Adipocyte (in vitro differentiated cells): Measurements from ENCODE around the gene GIPC1.
A peak's percentile ranks its signal among the peaks of the same experiment; 100 is the strongest.
"Not testable (repeated sequence)": the region's sequence is repeated elsewhere in the genome, so short reads cannot be mapped to it uniquely, and the experiment has no call there.

Experiments
- DNase-seq: peaks from one replicate; pipeline ENCODE4 v3.0.0-alpha.2; 2015; ENCODE audit warnings: low read depth
- H3K27me3 ChIP-seq: replicated peaks from 2 replicates; pipeline ENCODE4 v1.7.0; 2013; ENCODE audit warnings: mild to moderate bottlenecking, low read length, moderate library complexity; ENCODE audit not compliant: control insufficient read depth, insufficient read depth
- H3K36me3 ChIP-seq: 2 replicates; pipeline ENCODE4 v1.7.0; 2013; ENCODE audit warnings: low read length, mild to moderate bottlenecking, moderate library complexity; ENCODE audit not compliant: control insufficient read depth, insufficient read depth, severe bottlenecking
- H3K4me1 ChIP-seq: 2 replicates; pipeline ENCODE4 v1.7.0; 2013; ENCODE audit warnings: mild to moderate bottlenecking, low read length, moderate library complexity; ENCODE audit not compliant: control insufficient read depth, insufficient read depth
- H3K4me3 ChIP-seq: 2 replicates; pipeline ENCODE4 v1.7.0; 2013; ENCODE audit warnings: mild to moderate bottlenecking, low read length, moderate library complexity
- H3K9ac ChIP-seq: 2 replicates; pipeline ENCODE4 v1.7.0; 2013; ENCODE audit warnings: mild to moderate bottlenecking, low read length, moderate library complexity
- H3K9me3 ChIP-seq: 2 replicates; pipeline ENCODE4 v1.7.0; 2013; ENCODE audit warnings: mild to moderate bottlenecking, low read length, moderate library complexity; ENCODE audit not compliant: control insufficient read depth

GIPC1 gene

DNA sequence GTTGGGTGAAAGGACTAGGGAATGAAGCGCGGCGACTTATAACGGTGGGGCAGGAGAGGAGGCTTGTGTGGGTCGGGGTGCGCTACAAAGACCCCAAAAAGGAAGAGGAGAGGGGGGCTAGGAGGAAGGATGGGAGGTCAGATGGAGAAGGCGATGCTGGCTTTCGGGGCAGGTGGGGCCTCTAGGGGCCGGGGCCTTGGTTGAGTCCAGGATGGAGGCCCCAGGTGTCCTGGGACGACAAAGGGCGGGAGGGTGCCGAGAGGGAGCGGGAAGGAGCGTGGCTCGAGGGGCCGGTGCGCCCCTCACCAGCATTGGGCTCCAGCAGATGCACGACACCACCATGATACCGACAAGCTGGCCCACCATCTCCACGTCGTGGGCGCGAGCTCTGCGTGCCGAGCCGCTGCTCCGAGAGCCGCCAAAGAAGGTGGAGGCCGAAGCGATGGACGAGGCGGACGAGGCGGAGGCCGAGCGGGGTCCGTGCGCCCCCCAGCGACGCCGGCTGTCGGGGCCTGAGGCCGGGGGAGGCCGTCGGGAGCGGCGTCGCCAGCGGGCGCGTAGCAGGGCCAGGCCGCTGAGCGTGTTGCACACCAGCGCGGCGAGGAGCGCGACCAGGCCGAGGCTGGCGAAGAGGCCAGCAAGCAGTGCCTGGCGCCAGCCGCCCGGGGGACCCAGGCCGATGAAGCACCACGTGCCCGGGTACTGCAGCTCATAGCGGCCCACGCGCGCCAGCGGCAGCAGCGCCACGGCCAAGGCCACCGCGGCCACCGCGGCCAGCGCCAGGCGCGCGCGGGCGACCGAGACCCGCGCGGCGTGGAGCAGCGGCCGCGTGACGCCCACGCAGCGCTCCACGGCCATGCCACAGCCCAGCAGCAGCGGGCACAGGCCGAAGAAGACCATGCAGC, 22.6 kb downstream of the GIPC1 start:
- H3K4me1 ChIP-seq: peaks cover 13% of the 10 kb centered on the region
- no peaks in the 10 kb centered on the region for H3K27me3 ChIP-seq
- peaks cover 17% of the 10 kb centered on the region for H3K36me3 ChIP-seq
- no peak overlapping the region for H3K4me3 ChIP-seq
- no peaks in the 10 kb centered on the region for H3K9me3 ChIP-seq
- no peak for DNase-seq
- no peak overlapping the region for H3K9ac ChIP-seq

DNA sequence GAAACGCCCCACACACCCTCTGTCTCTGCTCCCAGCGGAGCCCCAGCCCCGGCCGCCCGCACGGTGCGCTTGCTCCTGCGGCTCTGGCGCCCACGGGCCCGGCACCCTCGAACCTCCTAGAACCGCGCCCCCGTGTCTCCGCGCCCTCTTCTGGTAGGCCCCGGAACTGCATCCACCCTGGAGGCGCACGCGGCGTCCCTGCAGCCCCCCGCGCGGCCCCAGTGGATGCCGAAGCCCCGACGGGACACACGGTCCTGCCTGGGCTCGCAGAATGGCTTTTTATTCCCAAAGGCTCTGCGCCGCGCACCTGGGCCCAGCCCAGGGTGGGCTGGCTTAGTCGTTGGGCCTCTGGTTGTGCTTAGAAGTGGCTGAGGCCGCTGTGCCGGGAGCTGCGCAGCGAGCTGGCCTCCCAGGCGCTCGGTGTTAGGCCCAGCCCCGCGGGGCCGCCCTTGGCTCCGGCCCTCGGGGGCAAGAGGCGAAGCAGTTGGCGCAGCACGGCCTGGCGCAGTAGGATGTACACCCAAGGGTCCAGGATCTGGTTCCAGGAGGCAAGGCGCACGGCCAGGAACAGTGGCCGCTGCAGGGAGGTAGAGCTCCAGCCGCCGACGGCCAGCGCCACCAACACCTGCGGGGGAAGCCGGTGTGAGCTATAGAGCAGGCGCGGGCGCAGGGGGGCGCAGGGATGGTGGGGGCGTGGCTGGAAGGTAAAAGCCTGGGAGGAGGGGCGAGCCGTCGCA, 23.6 kb downstream of the GIPC1 start:
- Histone ChIP-seq H3K4me3 (no peak overlapping the region), H3K9me3 (no peaks in the 10 kb centered on the region), H3K9ac (no peak overlapping the region), H3K27me3 (no peaks in the 10 kb centered on the region), H3K4me1 (peaks cover 12% of the 10 kb centered on the region), H3K36me3 (peaks cover 18% of the 10 kb centered on the region)
- DNase-seq: peak; percentile 84

DNA sequence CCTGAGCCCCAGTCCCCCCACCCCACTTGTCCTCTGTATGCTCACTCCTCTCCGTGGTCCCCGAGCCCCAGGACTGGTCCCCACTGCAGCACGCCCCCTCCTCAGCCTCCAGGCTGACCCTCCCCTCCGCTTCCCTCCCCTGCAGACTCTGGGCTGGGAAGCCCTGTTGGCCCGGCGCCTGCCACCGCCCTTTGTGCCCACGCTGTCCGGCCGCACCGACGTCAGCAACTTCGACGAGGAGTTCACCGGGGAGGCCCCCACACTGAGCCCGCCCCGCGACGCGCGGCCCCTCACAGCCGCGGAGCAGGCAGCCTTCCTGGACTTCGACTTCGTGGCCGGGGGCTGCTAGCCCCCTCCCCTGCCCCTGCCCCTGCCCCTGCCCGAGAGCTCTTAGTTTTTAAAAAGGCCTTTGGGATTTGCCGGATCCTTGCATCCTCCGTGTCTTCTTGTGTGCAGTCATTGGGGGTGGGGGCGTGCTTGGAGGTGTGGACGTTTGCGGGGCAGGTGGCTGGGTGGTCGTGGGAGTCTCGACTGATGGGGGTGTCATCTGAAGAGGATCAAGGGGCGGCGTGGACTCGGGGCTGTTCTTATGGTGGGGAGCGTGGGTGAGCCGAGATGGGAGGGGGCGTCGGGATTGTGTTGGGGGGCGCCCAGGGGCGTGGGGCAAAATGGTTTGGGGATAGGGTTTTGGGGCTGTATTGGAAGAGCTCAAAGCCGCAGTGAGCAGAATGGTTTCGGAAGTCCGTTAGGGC, 24.3 kb downstream of the GIPC1 start:
- Histone ChIP-seq H3K9ac (no peak overlapping the region), H3K27me3 (no peaks in the 10 kb centered on the region), H3K4me3 (no peak overlapping the region), H3K36me3 (peaks cover 18% of the 10 kb centered on the region), H3K9me3 (no peaks in the 10 kb centered on the region), H3K4me1 (peaks cover 5% of the 10 kb centered on the region)
- DNase-seq: no peak

DNA sequence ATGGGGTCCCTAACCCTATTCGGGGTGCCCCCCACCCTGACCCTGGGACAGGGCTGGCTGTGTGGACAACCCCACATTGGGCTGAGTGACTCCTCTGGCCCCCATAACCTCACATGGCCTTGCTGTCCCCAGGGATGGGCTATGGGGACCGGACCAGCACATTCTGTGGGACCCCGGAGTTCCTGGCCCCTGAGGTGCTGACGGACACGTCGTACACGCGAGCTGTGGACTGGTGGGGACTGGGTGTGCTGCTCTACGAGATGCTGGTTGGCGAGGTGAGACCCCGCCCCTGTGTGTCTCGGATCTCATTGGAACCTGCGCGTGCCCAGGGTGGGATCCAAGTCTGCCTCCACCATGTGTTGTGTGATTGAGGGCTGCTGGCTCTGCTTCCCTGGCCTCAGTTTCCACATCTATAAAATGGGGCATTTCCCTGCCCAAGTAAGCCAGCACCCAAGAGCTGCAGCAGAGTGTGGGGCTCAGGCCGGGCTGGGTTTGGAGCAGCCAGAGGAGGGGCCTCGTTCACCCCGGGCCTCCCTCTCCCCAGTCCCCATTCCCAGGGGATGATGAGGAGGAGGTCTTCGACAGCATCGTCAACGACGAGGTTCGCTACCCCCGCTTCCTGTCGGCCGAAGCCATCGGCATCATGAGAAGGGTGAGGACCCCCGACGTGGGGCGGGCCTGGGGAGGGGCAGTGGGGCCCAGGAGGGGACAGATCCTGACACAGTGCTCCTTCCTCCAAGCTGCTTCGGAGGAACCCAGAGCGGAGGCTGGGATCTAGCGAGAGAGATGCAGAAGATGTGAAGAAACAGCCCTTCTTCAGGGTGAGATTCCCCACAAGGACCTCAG, 25.7 kb downstream of the GIPC1 start:
- Histone ChIP-seq H3K27me3 (no peaks in the 10 kb centered on the region), H3K9me3 (no peaks in the 10 kb centered on the region), H3K4me1 (peaks cover 3% of the 10 kb centered on the region), H3K9ac (no peak overlapping the region), H3K36me3 (peaks cover 18% of the 10 kb centered on the region), H3K4me3 (no peak overlapping the region)
- DNase-seq: no peak

DNA sequence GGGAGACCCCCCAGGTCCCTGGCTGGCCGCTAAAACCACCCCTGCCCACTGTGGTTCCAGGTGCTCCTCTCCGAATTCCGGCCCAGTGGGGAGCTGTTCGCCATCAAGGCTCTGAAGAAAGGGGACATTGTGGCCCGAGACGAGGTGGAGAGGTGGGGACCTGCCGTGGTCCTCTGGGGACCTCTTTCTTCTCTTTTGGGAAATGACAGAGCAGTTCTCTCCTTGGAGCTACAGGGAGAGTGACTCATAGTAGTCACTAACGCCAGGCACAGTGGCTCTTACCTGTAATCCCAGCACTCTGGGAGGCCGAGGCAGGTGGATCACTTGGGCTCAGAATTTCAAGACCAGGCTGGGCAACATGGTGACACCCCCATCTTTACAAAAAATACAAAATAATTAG, 28.1 kb downstream of the GIPC1 start:
- H3K9me3 ChIP-seq: no peaks in the 10 kb centered on the region
- peaks cover 3% of the 10 kb centered on the region for H3K4me1 ChIP-seq
- peaks cover 35% of the 10 kb centered on the region for H3K36me3 ChIP-seq
- DNase-seq: no peak
- H3K27me3 ChIP-seq: no peaks in the 10 kb centered on the region
- no peak overlapping the region for H3K4me3 ChIP-seq
- H3K9ac ChIP-seq: no peak overlapping the region

DNA sequence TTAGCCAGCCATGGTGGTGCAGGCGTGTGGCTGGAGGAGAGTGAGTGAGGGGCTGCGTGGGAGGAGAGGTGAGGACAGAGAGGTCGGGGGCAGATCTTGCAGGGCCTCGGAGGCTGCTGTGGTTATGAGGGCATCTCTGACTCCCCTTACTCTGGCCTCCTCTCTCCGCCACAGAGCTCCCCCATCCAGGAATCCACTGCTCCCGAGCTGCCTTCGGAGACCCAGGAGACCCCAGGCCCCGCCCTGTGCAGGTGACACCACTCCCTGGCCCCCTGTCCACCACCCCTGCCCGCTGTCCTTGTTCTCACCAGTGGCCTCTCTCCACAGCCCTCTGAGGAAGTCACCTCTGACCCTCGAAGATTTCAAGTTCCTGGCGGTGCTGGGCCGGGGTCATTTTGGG, 28.5 kb downstream of the GIPC1 start:
- Histone ChIP-seq H3K4me1 (peaks cover 3% of the 10 kb centered on the region), H3K36me3 (peaks cover 35% of the 10 kb centered on the region), H3K27me3 (no peaks in the 10 kb centered on the region), H3K4me3 (no peak overlapping the region), H3K9me3 (no peaks in the 10 kb centered on the region), H3K9ac (no peak overlapping the region)
- DNase-seq: no peak

DNA sequence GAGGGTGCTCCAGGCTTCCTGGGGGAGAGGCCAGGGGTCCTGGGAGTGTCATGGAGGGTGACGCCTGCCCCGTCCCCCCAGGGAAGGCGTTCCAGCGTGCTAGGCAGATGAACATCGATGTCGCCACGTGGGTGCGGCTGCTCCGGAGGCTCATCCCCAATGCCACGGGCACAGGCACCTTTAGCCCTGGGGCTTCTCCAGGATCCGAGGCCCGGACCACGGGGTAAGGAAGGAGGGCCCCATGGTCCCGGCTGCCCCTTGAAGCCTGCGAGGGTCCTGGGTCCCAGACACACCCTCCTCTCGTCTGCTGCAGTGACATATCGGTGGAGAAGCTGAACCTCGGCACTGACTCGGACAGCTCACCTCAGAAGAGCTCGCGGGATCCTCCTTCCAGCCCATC, 32.2 kb downstream of the GIPC1 start:
- DNase-seq: no peak
- Histone ChIP-seq H3K36me3 (peaks cover 43% of the 10 kb centered on the region), H3K4me3 (no peak overlapping the region), H3K9me3 (no peaks in the 10 kb centered on the region), H3K9ac (no peak overlapping the region), H3K27me3 (no peaks in the 10 kb centered on the region), H3K4me1 (no peaks in the 10 kb centered on the region)

DNA sequence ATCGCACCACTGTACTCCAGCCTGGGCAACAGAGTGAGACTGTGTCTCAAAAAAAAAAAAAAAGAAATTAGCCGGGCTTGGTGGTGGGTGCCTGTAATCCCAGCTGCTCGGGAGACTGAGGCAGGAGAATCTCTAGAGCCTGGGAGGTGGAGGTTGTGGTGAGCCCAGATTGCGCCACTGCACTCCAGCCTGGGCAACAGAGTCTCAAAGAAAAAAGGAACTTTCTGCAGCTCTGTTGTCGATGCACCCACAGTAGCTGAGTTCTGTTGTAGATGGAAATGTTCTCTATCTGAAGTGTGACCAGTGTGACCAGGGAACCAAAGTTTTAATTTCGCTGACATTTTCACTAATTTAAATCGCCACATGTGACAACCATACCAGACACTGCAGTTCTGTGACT, 33.5 kb downstream of the GIPC1 start:
- DNase-seq, H3K4me3 ChIP-seq, H3K4me1 ChIP-seq, H3K27me3 ChIP-seq, H3K9ac ChIP-seq, H3K9me3 ChIP-seq: not testable (repeated sequence)
- H3K36me3 ChIP-seq: peaks cover 44% of the 10 kb centered on the region

DNA sequence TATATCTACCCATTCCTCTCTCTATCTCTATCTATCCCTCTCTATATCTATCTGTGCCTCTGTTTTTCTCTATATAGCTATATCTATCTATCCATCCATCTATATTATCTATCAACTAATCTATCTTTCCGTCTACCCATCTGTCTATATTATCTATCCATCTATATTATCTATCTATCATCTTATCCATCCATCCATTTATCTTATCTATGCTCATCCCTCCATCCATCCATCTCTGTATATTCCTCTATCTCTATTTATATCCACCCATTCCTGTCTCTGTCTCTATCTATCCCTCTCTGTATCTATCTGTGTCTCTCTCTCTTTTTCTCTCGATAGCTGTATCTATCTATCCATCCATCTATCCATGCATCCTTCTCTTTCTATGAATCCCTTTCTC, 35.0 kb downstream of the GIPC1 start:
- H3K36me3 ChIP-seq: peaks cover 49% of the 10 kb centered on the region
- no peak for DNase-seq
- H3K4me1 ChIP-seq: peaks cover 2% of the 10 kb centered on the region
- no peak overlapping the region for H3K4me3 ChIP-seq
- no peaks in the 10 kb centered on the region for H3K9me3 ChIP-seq
- H3K27me3 ChIP-seq: no peaks in the 10 kb centered on the region
- no peak overlapping the region for H3K9ac ChIP-seq

DNA sequence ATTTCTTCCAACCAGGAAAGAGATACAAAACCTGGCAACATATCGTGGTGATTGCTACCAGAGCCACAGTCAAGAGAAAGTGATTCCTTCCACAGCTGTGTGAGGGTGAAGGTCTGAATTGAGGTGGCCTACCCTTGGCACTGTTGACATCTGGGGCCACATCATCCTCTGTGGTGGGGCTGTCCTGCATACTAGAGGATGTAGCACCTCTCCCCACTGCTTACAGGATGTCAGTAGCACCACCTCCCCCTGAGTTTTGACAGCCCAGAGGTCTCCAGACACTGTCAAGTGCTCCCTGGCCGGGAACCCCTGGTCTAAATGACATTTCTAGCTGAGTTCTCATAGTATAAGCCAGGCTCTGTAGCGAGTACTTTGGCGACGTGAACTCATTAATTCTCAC, 36.2 kb downstream of the GIPC1 start:
- no peaks in the 10 kb centered on the region for H3K27me3 ChIP-seq
- no peak overlapping the region for H3K9ac ChIP-seq
- H3K4me3 ChIP-seq: no peak overlapping the region
- peaks cover 53% of the 10 kb centered on the region for H3K36me3 ChIP-seq
- H3K4me1 ChIP-seq: peaks cover 2% of the 10 kb centered on the region
- H3K9me3 ChIP-seq: no peaks in the 10 kb centered on the region
- DNase-seq: no peak
